Lung (tissue), 12 donors: Measurements from ENCODE around the gene RPS28. TPM values are rescaled to one million over a fixed set of nuclear protein-coding genes. Genes with fewer than 3 reads are reported as not detected.

ENCODE experiments used
- ATAC-seq: fragments of 200-7000 bp; cut with Tn5 transposase; one replicate; pipeline ENCODE4 v1.9.1; 2020; ENCODE audit warnings: moderate number of reproducible peaks; ENCODE audit not compliant: insufficient read depth, low FRiP score
- DNase-seq, 3 donors: peaks; one replicate each; pipeline ENCODE4 v3.0.0-alpha.2; 2013 to 2017
- H3K27ac ChIP-seq, 2 donors: one replicate each; pipeline ENCODE4 v1.5.1; 2013; ENCODE audit warnings: mild to moderate bottlenecking in 2 of 2, moderate library complexity in 2 of 2, control low read depth in 1 of 2, inconsistent platforms in 1 of 2, low read depth in 1 of 2, low read length in 1 of 2
- H3K27me3 ChIP-seq, 3 donors: one replicate each; pipeline ENCODE4 v1.5.1; 2013; ENCODE audit warnings: low read length in 2 of 3; ENCODE audit not compliant: control insufficient read depth in 3 of 3, insufficient read depth in 3 of 3
- H3K36me3 ChIP-seq, 4 donors: one replicate each; pipeline ENCODE4 v1.5.1; 2013; ENCODE audit warnings: low read length in 4 of 4, mild to moderate bottlenecking in 1 of 4, moderate library complexity in 1 of 4; ENCODE audit not compliant: control insufficient read depth in 4 of 4, insufficient read depth in 4 of 4
- H3K4me1 ChIP-seq, 5 donors: one replicate each; pipeline ENCODE4 v1.5.1; 2013; ENCODE audit warnings: low read length in 5 of 5, mild to moderate bottlenecking in 2 of 5, moderate library complexity in 1 of 5; ENCODE audit not compliant: control insufficient read depth in 5 of 5, insufficient read depth in 5 of 5
- H3K4me3 ChIP-seq: one replicate; pipeline ENCODE4 v1.5.1; 2013; ENCODE audit warnings: mild to moderate bottlenecking, control low read depth, moderate library complexity
- H3K9ac ChIP-seq, 2 donors: one replicate each; pipeline ENCODE4 v1.5.1; 2013; ENCODE audit warnings: low read length in 2 of 2, control low read depth in 1 of 2; ENCODE audit not compliant: insufficient read depth in 1 of 2
- H3K9me3 ChIP-seq, 4 donors: one replicate each; pipeline ENCODE4 v1.5.1; 2013; ENCODE audit warnings: low read length in 3 of 4, mild to moderate bottlenecking in 1 of 4, moderate library complexity in 1 of 4; ENCODE audit not compliant: control insufficient read depth in 4 of 4, insufficient read depth in 3 of 4
- WGBS, 2 donors: extraction: QIAGEN DNeasy Blood & Tissue Kit; methylation state at CpG; one replicate each; pipeline ENCODE4 v1.1.7; 2013; 5-methylcytosine and 5-hydroxymethylcytosine counted together
- polyA plus RNA-seq, 2 donors: library from polyadenylated mRNA; stranded (reverse); fragments of 200-250 nt; gene quantifications; one replicate each; pipeline ENCODE4 v1.2.1, GENCODE V29; 2013
- total RNA-seq, 2 donors: library from RNA; depleted of rRNA in 1 of 2; stranded (reverse); fragments of >200 nt in 1 of 2; gene quantifications; one replicate each; pipeline ENCODE4 v1.2.1, GENCODE V29; 2014 to 2021
- TF ChIP-seq, protein P1 (sequence below): IDR thresholded peaks from 2 replicates; pipeline ENCODE4 v1.5.1; 2012; ENCODE audit warnings: mild to moderate bottlenecking; ENCODE audit errors: control extremely low read depth, extremely low read depth
- donor health status: control.
- donor health status: control.
- donor health status: Bipolar disorder and iron deficiency.
- donor health status: healthy.
- donor health status: DM: yes; HTN: yes; CAD: no.

Gene RPS28
- total and polyA plus RNA-seq, 4 donors = 588 to 1,897 (median 1,296) TPM

DNA sequence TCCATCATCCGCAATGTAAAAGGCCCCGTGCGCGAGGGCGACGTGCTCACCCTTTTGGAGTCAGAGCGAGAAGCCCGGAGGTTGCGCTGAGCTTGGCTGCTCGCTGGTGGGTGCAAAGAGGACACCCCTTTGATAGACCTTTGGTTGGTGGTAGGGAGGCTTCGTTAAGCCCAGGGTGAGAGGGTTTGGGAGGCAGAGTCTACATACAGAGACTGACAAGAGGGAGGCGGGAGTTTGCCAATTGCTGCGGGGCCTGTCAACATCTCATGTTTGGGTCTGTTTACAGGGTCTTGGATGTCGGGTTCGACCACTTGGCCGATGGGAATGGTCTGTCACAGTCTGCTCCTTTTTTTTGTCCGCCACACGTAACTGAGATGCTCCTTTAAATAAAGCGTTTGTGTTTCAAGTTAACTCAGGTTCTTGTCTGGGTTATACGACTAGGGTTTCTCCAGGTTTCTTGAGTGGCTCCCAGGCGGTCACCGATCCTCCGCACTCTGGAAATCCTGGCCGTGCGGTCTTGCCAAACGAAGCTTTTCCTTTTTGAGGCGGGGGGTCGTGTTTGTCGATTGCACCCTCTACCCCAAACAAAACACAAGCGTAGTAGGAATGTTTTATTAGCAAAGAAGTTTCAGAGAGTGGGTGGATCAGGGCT is 816 bp downstream of the RPS28 start:
- H3K27ac ChIP-seq = peak overlapping the region; percentile 89 to 91
- peak overlapping the region; percentile 89 to 93 for H3K9ac ChIP-seq
- H3K36me3 ChIP-seq = peaks cover 0 to 18% (median 14%) of the 10 kb centered on the region in 4 donors
- WGBS, 2 donors = 19 to 27% methylated on average over 29 to 30 of the region's 30 CpGs
- peak overlapping the region; percentile 84 for H3K4me3 ChIP-seq
- H3K4me1 ChIP-seq = peaks cover 5 to 21% (median 11%) of the 10 kb centered on the region in 5 donors
- H3K27me3 ChIP-seq = no peaks in the 10 kb centered on the region
- peaks cover 0 to 4% (median 1%) of the 10 kb centered on the region in 4 donors for H3K9me3 ChIP-seq
- ATAC-seq (no peak), DNase-seq (no peak)
- TF ChIP-seq, protein P1, sequence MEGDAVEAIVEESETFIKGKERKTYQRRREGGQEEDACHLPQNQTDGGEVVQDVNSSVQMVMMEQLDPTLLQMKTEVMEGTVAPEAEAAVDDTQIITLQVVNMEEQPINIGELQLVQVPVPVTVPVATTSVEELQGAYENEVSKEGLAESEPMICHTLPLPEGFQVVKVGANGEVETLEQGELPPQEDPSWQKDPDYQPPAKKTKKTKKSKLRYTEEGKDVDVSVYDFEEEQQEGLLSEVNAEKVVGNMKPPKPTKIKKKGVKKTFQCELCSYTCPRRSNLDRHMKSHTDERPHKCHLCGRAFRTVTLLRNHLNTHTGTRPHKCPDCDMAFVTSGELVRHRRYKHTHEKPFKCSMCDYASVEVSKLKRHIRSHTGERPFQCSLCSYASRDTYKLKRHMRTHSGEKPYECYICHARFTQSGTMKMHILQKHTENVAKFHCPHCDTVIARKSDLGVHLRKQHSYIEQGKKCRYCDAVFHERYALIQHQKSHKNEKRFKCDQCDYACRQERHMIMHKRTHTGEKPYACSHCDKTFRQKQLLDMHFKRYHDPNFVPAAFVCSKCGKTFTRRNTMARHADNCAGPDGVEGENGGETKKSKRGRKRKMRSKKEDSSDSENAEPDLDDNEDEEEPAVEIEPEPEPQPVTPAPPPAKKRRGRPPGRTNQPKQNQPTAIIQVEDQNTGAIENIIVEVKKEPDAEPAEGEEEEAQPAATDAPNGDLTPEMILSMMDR = no peak

DNA sequence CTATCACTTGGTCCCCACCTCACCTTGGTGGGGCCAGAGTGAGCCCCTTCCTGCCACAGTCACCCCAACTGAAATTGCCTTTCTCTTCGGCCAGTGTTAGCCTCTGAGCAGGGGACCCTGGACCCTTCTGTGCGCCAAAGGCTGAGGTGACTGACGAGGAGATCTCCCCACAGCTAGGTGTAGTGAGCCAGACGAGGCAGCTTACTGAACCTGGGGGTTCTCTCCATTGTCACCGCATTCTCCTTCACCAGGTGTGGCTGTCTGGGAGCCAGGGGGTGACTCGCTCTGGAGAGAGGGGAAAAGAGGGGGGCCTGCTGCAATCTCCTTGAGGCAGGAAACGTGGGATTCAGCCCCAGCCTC is 1.3 kb downstream of the RPS28 start:
- Histone ChIP-seq H3K36me3 (peaks cover 0 to 19% (median 14%) of the 10 kb centered on the region in 4 donors), H3K9ac (peak overlapping the region; percentile 89 to 93), H3K9me3 (peaks cover 0 to 4% (median 1%) of the 10 kb centered on the region in 4 donors), H3K27me3 (no peaks in the 10 kb centered on the region), H3K4me3 (peak overlapping the region; percentile 84), H3K4me1 (peaks cover 5 to 21% (median 10%) of the 10 kb centered on the region in 5 donors), H3K27ac (peak overlapping the region in 1 of 2 donors; percentile 18)
- DNase-seq (no peak), ATAC-seq (no peak)
- TF ChIP-seq, protein P1 = no peak
- 65 to 80% methylated on average over 7 of the region's 7 CpGs for WGBS, 2 donors

DNA sequence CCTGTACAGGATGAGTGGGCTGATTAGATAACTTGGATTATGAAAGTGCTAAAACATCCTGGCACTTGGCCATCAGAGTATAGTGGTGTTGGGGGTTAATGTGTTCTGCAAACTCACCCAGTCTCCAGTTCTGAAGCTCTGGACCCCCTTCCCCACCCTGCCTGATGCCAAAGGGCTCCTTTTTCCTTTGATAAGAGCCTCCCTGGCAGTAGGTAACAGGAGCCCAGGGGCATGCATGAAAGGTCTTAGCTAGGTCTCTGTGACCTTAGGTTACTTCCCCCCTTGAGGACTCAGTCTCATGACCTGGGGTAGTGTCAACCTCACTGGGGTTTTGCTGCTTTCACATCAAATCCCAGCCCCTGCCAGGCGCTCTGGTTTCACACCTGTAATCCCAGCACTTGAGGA is 2.5 kb downstream of the RPS28 start:
- peaks cover 5 to 21% (median 10%) of the 10 kb centered on the region in 5 donors for H3K4me1 ChIP-seq
- TF ChIP-seq, protein P1 = no peak
- WGBS, 2 donors = 76 to 93% methylated on average over 1 of the region's 1 CpG
- H3K27ac ChIP-seq = no peak overlapping the region
- H3K4me3 ChIP-seq = no peak overlapping the region
- no peak overlapping the region for H3K9ac ChIP-seq
- peaks cover 0 to 20% (median 14%) of the 10 kb centered on the region in 4 donors for H3K36me3 ChIP-seq
- DNase-seq (no peak), ATAC-seq (no peak)
- peaks cover 0 to 4% (median 1%) of the 10 kb centered on the region in 4 donors for H3K9me3 ChIP-seq
- H3K27me3 ChIP-seq = no peaks in the 10 kb centered on the region
